H1 (cell line): ENCODE measurements around the gene APH1A. TPM values are rescaled to one million over a fixed set of nuclear protein-coding genes. Genes with fewer than 3 reads are reported as not detected.

ENCODE experiments used
- CHD7 ChIP-seq: fragments of 300-600 bp; sonication (generic); IDR thresholded peaks from 2 replicates; pipeline ENCODE4 v1.7.1; 2012; ENCODE audit warnings: low read length, moderate library complexity, mild to moderate bottlenecking, inconsistent platforms; ENCODE audit not compliant: insufficient replicate concordance
- EGR1 ChIP-seq: IDR thresholded peaks from 2 replicates; pipeline ENCODE4 v1.6.1; 2011; ENCODE audit warnings: low read depth, low read length, borderline replicate concordance
- EP300 ChIP-seq, 2 experiments: IDR thresholded peaks; 1 replicate in 1 of 2; 2 replicates in 1 of 2; pipeline ENCODE4 v1.6.1; 2011 to 2012; ENCODE audit warnings: low read depth in 2 of 2, low read length in 2 of 2, mild to moderate bottlenecking in 2 of 2, borderline replicate concordance in 1 of 2, inconsistent platforms in 1 of 2, moderate library complexity in 1 of 2
- GABPA ChIP-seq: IDR thresholded peaks from 2 replicates; pipeline ENCODE4 v1.6.1; 2011; ENCODE audit warnings: mild to moderate bottlenecking, low read length, moderate library complexity, borderline replicate concordance; ENCODE audit not compliant: insufficient read depth
- RXRA ChIP-seq: IDR thresholded peaks from 2 replicates; pipeline ENCODE4 v1.6.1; 2011; ENCODE audit warnings: low read depth, mild to moderate bottlenecking, low read length, moderate library complexity; ENCODE audit not compliant: insufficient read depth
- SIX5 ChIP-seq: IDR thresholded peaks from 2 replicates; pipeline ENCODE4 v1.6.1; 2011; ENCODE audit warnings: mild to moderate bottlenecking, low read depth, low read length
- SP4 ChIP-seq: IDR thresholded peaks from 2 replicates; pipeline ENCODE4 v1.6.1; 2012; ENCODE audit warnings: low read length, inconsistent platforms
- polyA plus RNA-seq, 7 experiments: library from polyadenylated mRNA; depleted of rRNA in 3 of 7; stranded (reverse) in 5 of 7; unstranded in 2 of 7; fragments of >200 nt in 5 of 7; fragments of 200-250 nt in 2 of 7; gene quantifications; 1 replicate in 5 of 7; 2 replicates in 1 of 7; 4 replicates in 1 of 7; pipeline versions ENCODE4 v1.2.1 to v1.2.3, GENCODE V29; 2011 to 2013; ENCODE audit warnings: missing spikeins in 2 of 7, mixed read lengths in 2 of 7
- total RNA-seq: library from RNA; stranded (reverse); fragmentation: NEBNext Ultra II Directional; extraction: Animal tissue kit (Norgen Biotek cat#: 25700); gene quantifications from 2 replicates; pipeline ENCODE4 v1.2.1, GENCODE V29; 2021

Gene APH1A
- total and polyA plus RNA-seq, 2 of the 8 experiments (the other 6 are each of a cell fraction or from before 2014, with no cell fraction given), result 111 to 183 TPM

GRCh38 chr1:150295476-150295875, 26.7 kb upstream of the APH1A start (continued):
- no peak for TF ChIP-seq EGR1
- TF ChIP-seq GABPA, result no peak
- TF ChIP-seq RXRA, result no peak
- no peak for TF ChIP-seq SP4
- TF ChIP-seq EP300 (IDR thresholded peaks at IDR 0.05; ENCODE audit: borderline replicate concordance in 1 of 2, low read depth in 2 of 2, low read length in 2 of 2), result no peak
- no peak for TF ChIP-seq SIX5
- no peak for TF ChIP-seq CHD7
